ENCODE results near the gene TJP2. TPM values are rescaled to one million over a fixed set of nuclear protein-coding genes. Genes with fewer than 3 reads are reported as not detected.

The TJP2 gene
- total RNA-seq, 1 experiment from 2014 or later = 106 TPM

GRCh38 chr9:69149321-69149807, 24.7 kb upstream of the TJP2 start:
- DNase-seq = no peak
- no peak overlapping the region for H3K27ac ChIP-seq (ENCODE audit: low read length)
- H3K4me1 ChIP-seq (ENCODE audit: insufficient read depth, low read length) = no peaks in the 10 kb centered on the region
- no peaks in the 10 kb centered on the region for H3K27me3 ChIP-seq (ENCODE audit: low read length)
- ATAC-seq = no peak
- H3K9ac ChIP-seq (ENCODE audit: low read length) = no peak overlapping the region
- no peaks in the 10 kb centered on the region for H3K9me3 ChIP-seq (ENCODE audit: low read length)
- POLR2A ChIA-PET (ENCODE audit: unreplicated experiment) = no interaction called here
- H3K4me3 ChIP-seq (ENCODE audit: low read length) = no peak overlapping the region
- CTCF ChIA-PET = no interaction called here
- no peaks in the 10 kb centered on the region for H3F3A ChIP-seq (ENCODE audit: low read length, unreplicated experiment)
- H3K4me2 ChIP-seq (ENCODE audit: low read length) = no peak overlapping the region
- H2AFZ ChIP-seq (ENCODE audit: low read length) = no peak overlapping the region
- peaks cover 5% of the 10 kb centered on the region for H3K36me3 ChIP-seq (ENCODE audit: low read depth, low read length)
- intact Hi-C loops (cut with micrococcal nuclease) = no loop called here
- TF ChIP-seq EZH2 (IDR thresholded peaks at IDR 0.05; ENCODE audit: low read length, unreplicated experiment) = no peak
- no peak for TF ChIP-seq EZH2phosphoT487 (IDR thresholded peaks at IDR 0.05; ENCODE audit: borderline replicate concordance, low read length)
- no peaks in the 10 kb centered on the region for H3K9me2 ChIP-seq (replicated peaks; ENCODE audit: low read length)
- peaks cover 29% of the 10 kb centered on the region for H3K79me2 ChIP-seq (ENCODE audit: low read length)
- BruUV-seq (replicated peaks) = no TSS peak
- H4K20me1 ChIP-seq (ENCODE audit: low read length) = no peaks in the 10 kb centered on the region

GRCh38 chr9:69151506-69151905, 22.6 kb upstream of the TJP2 start:
- Histone ChIP-seq H2AFZ (ENCODE audit: low read length) (no peak overlapping the region), H3K36me3 (ENCODE audit: low read depth, low read length) (peaks cover 5% of the 10 kb centered on the region), H3F3A (ENCODE audit: low read length, unreplicated experiment) (no peaks in the 10 kb centered on the region), H3K27me3 (ENCODE audit: low read length) (no peaks in the 10 kb centered on the region), H3K4me2 (ENCODE audit: low read length) (no peak overlapping the region), H3K27ac (ENCODE audit: low read length) (no peak overlapping the region), H3K9me3 (ENCODE audit: low read length) (no peaks in the 10 kb centered on the region), H3K4me1 (ENCODE audit: insufficient read depth, low read length) (peaks cover 16% of the 10 kb centered on the region), H3K9me2 (replicated peaks; ENCODE audit: low read length) (no peaks in the 10 kb centered on the region), H4K20me1 (ENCODE audit: low read length) (no peaks in the 10 kb centered on the region), H3K4me3 (ENCODE audit: low read length) (no peak overlapping the region), H3K79me2 (ENCODE audit: low read length) (peaks cover 15% of the 10 kb centered on the region), H3K9ac (ENCODE audit: low read length) (no peak overlapping the region)
- POLR2A ChIA-PET (ENCODE audit: unreplicated experiment) = no interaction called here
- no peak for TF ChIP-seq EZH2 (IDR thresholded peaks at IDR 0.05; ENCODE audit: low read length, unreplicated experiment)
- TF ChIP-seq CTCF (conservative IDR thresholded peaks at IDR 0.05; ENCODE audit: low read depth, low read length) = no peak
- TF ChIP-seq EZH2phosphoT487 (IDR thresholded peaks at IDR 0.05; ENCODE audit: borderline replicate concordance, low read length) = no peak
- no TSS peak for BruUV-seq (replicated peaks)
- no peak for DNase-seq
- no peak for ATAC-seq
- intact Hi-C loops (cut with micrococcal nuclease) = no loop called here
- CTCF ChIA-PET = no interaction called here

GRCh38 chr9:69153707-69154521, 20.2 kb upstream of the TJP2 start:
- Histone ChIP-seq H3K9ac (ENCODE audit: low read length) (no peak overlapping the region), H3K9me3 (ENCODE audit: low read length) (no peaks in the 10 kb centered on the region), H3K27me3 (ENCODE audit: low read length) (no peaks in the 10 kb centered on the region), H3K36me3 (ENCODE audit: low read depth, low read length) (peaks cover 5% of the 10 kb centered on the region), H4K20me1 (ENCODE audit: low read length) (no peaks in the 10 kb centered on the region), H3K4me2 (ENCODE audit: low read length) (no peak overlapping the region), H3K4me3 (ENCODE audit: low read length) (no peak overlapping the region), H3K4me1 (ENCODE audit: insufficient read depth, low read length) (peaks cover 16% of the 10 kb centered on the region), H3F3A (ENCODE audit: low read length, unreplicated experiment) (no peaks in the 10 kb centered on the region), H3K9me2 (replicated peaks; ENCODE audit: low read length) (no peaks in the 10 kb centered on the region), H2AFZ (ENCODE audit: low read length) (no peak overlapping the region), H3K79me2 (ENCODE audit: low read length) (peaks cover 27% of the 10 kb centered on the region), H3K27ac (ENCODE audit: low read length) (no peak overlapping the region)
- ChIA-PET CTCF (no interaction called here), POLR2A (ENCODE audit: unreplicated experiment) (no interaction called here)
- no TSS peak for BruUV-seq (replicated peaks)
- ATAC-seq = no peak
- no peak for DNase-seq
- TF ChIP-seq EZH2 (IDR thresholded peaks at IDR 0.05; ENCODE audit: low read length, unreplicated experiment) = no peak
- no peak for TF ChIP-seq CTCF (conservative IDR thresholded peaks at IDR 0.05; ENCODE audit: low read depth, low read length)
- TF ChIP-seq EZH2phosphoT487 (IDR thresholded peaks at IDR 0.05; ENCODE audit: borderline replicate concordance, low read length) = no peak
- intact Hi-C loops (cut with micrococcal nuclease) = no loop called here

Measured in PC-3 (cell line).